CD14-positive monocyte (primary cell): Measurements from ENCODE around the gene RPS19. TPM values are rescaled to one million over a fixed set of nuclear protein-coding genes. Genes with fewer than 3 reads are reported as not detected.

ENCODE experiments used
- DNase-seq, 3 donors: peaks; one replicate each; pipeline ENCODE4 v3.0.0-alpha.2; 2011 to 2022
- H2AFZ ChIP-seq: 2 replicates; pipeline ENCODE4 v1.6.0; 2012; ENCODE audit warnings: mild to moderate bottlenecking, low read depth, low read length, inconsistent platforms; ENCODE audit not compliant: insufficient read depth, poor library complexity, severe bottlenecking
- H3K27ac ChIP-seq, 2 donors: 1 replicate in 1 of 2; 2 replicates in 1 of 2; pipeline ENCODE4 v1.5.1; 2012 to 2013; ENCODE audit warnings: low read length in 2 of 2, control low read depth in 1 of 2, inconsistent platforms in 1 of 2, low read depth in 1 of 2, mild to moderate bottlenecking in 1 of 2
- H3K27me3 ChIP-seq, 2 donors: one replicate each; pipeline versions ENCODE4 v1.6.0 to v1.6.1; 2011 to 2013; ENCODE audit warnings: low read length in 2 of 2; ENCODE audit not compliant: control insufficient read depth in 2 of 2, insufficient read depth in 2 of 2
- H3K36me3 ChIP-seq, 2 donors: replicated peaks in 1 of 2; 1 replicate in 1 of 2; 2 replicates in 1 of 2; pipeline versions ENCODE4 v1.5.1 to v1.6.1; 2012 to 2013; ENCODE audit warnings: low read length in 2 of 2, control low read depth in 1 of 2, inconsistent platforms in 1 of 2, mild to moderate bottlenecking in 1 of 2; ENCODE audit not compliant: insufficient read depth in 2 of 2, control insufficient read depth in 1 of 2
- H3K4me1 ChIP-seq, 2 donors: 1 replicate in 1 of 2; 2 replicates in 1 of 2; pipeline versions ENCODE4 v1.5.1 to v1.6.1; 2012 to 2013; ENCODE audit warnings: low read length in 2 of 2, control low read depth in 1 of 2, inconsistent platforms in 1 of 2, mild to moderate bottlenecking in 1 of 2, moderate library complexity in 1 of 2; ENCODE audit not compliant: insufficient read depth in 2 of 2, control insufficient read depth in 1 of 2
- H3K4me2 ChIP-seq: replicated peaks from 2 replicates; pipeline ENCODE3; 2012; ENCODE audit warnings: low read length, moderate library complexity, mild to moderate bottlenecking; ENCODE audit not compliant: poor library complexity, severe bottlenecking; ENCODE audit errors: extremely low read depth
- H3K4me3 ChIP-seq, 3 experiments: fragments of 200-600 bp in 1 of 3; sonication (generic) in 1 of 3; replicated peaks in 1 of 3; 1 replicate in 2 of 3; 2 replicates in 1 of 3; pipeline ENCODE4 v1.5.1; 2011 to 2013; ENCODE audit warnings: low read length in 3 of 3, mild to moderate bottlenecking in 3 of 3, control low read depth in 2 of 3, low read depth in 2 of 3, inconsistent platforms in 1 of 3, moderate library complexity in 1 of 3
- H3K79me2 ChIP-seq: 2 replicates; pipeline ENCODE4 v1.6.0; 2012; ENCODE audit warnings: mild to moderate bottlenecking, control low read depth, inconsistent platforms, low read length, moderate library complexity; ENCODE audit not compliant: insufficient read depth
- H3K9ac ChIP-seq: 2 replicates; pipeline ENCODE4 v1.6.0; 2017; ENCODE audit warnings: low read length, mild to moderate bottlenecking; ENCODE audit not compliant: insufficient read depth, poor library complexity, severe bottlenecking
- H3K9me3 ChIP-seq, 2 donors: replicated peaks in 1 of 2; 1 replicate in 1 of 2; 2 replicates in 1 of 2; pipeline versions ENCODE4 v1.5.1 to v1.6.1; 2012 to 2013; ENCODE audit warnings: low read length in 2 of 2, control low read depth in 1 of 2; ENCODE audit not compliant: control insufficient read depth in 1 of 2, insufficient read depth in 1 of 2
- H4K20me1 ChIP-seq: 2 replicates; pipeline ENCODE4 v1.6.0; 2012; ENCODE audit warnings: mild to moderate bottlenecking, low read length, control low read depth, moderate library complexity; ENCODE audit not compliant: insufficient read depth
- H3K27ac Mint-ChIP-seq, 7 donors: one replicate each; pipeline ENCODE4 v1.8.0; 2020; ENCODE audit warnings: mild to moderate bottlenecking in 7 of 7, mixed read lengths in 7 of 7, moderate library complexity in 6 of 7, inconsistent platforms in 2 of 7
- H3K27me3 Mint-ChIP-seq, 3 donors: one replicate each; pipeline ENCODE4 v1.8.0; 2021 to 2022; ENCODE audit warnings: low read depth in 3 of 3, mild to moderate bottlenecking in 3 of 3, mixed read lengths in 3 of 3, moderate library complexity in 3 of 3, inconsistent platforms in 1 of 3
- H3K36me3 Mint-ChIP-seq, 2 donors: one replicate each; pipeline ENCODE4 v1.8.0; 2020; ENCODE audit warnings: mixed read lengths in 2 of 2, inconsistent platforms in 1 of 2, mild to moderate bottlenecking in 1 of 2
- H3K4me1 Mint-ChIP-seq: one replicate; pipeline ENCODE4 v1.8.0; 2020; ENCODE audit warnings: mild to moderate bottlenecking, mixed read lengths
- H3K4me3 Mint-ChIP-seq, 2 donors: one replicate each; pipeline ENCODE4 v1.8.0; 2020; ENCODE audit warnings: mild to moderate bottlenecking in 2 of 2, mixed read lengths in 2 of 2, moderate library complexity in 1 of 2
- H3K9me3 Mint-ChIP-seq, 7 donors: one replicate each; pipeline ENCODE4 v1.8.0; 2020 to 2022; ENCODE audit warnings: mixed read lengths in 7 of 7, mild to moderate bottlenecking in 6 of 7, moderate library complexity in 6 of 7, inconsistent platforms in 2 of 7
- WGBS: methylation state at CpG from one replicate; pipeline ENCODE4 v1.1.5; 2013; ENCODE audit warnings: missing lambda C conversion rate; ENCODE audit not compliant: insufficient coverage; 5-methylcytosine and 5-hydroxymethylcytosine counted together
- intact Hi-C, 2 donors: fragments of 100-400 bp; cut with micrococcal nuclease; formaldehyde crosslinking; loops; one replicate each; pipeline versions ENCODE4 v1.15.0 to v1.15.1; 2023
- polyA plus RNA-seq, 3 donors: library from polyadenylated mRNA; depleted of rRNA in 1 of 3; unstranded in 2 of 3; stranded (reverse) in 1 of 3; fragments of 300-500 nt in 2 of 3; fragments of >200 nt in 1 of 3; fragmentation: Illumina TruSeq in 2 of 3; gene quantifications; 1 replicate in 2 of 3; 2 replicates in 1 of 3; pipeline ENCODE4 v1.2.3, GENCODE V29; 2012 to 2021
- TF ChIP-seq, protein P1 (sequence below): fragments of 200-600 bp; IDR thresholded peaks from one replicate; pipeline ENCODE4 v1.8.0; 2022; ENCODE audit warnings: antibody characterized with exemption, mild to moderate bottlenecking

The RPS19 gene
- polyA plus RNA-seq, 3 donors: 1,234 to 2,117 (median 1,424) TPM

DNA sequence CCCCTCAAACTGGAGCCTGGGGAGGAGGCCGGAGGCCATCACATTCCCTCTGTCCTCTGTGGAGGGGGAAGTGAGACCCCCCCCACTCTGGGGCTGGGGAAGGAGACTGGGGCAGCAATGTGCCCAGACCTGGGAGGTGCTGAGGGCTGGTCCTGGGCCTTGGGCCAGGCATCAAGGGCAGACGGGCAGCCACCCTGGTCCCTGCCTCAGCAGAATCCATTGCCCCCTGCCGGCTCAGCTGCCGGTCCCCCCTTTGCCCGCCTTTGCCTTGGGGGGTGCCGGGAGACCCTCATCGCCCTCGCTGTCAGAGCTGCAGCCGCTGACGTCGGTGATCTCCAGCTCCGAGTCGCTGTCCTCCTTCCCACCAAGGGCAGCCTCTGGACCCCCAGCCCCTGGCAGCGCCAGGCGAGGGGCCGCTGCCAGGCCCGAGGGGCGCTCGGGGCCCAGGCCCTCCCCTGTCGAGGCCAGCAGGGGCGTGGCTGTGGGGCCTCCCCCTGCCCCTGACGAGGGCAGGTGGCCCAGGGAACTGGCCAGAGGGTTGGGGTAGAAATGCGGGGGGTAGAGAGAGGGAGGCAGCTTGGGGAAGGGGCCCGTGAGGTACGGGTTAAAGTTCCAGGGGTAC is 48.0 kb downstream of the RPS19 start:
- peaks cover 45 to 48% of the 10 kb centered on the region in 2 donors for H3K36me3 ChIP-seq
- 95% methylated on average over 23 of the region's 25 CpGs for WGBS
- peaks cover 19% of the 10 kb centered on the region for H3K4me1 Mint-ChIP-seq
- no peak overlapping the region for H3K27ac Mint-ChIP-seq
- peaks cover 8 to 23% of the 10 kb centered on the region in 2 donors for H3K27me3 ChIP-seq
- H2AFZ ChIP-seq: no peak overlapping the region
- H3K4me2 ChIP-seq: no peak overlapping the region
- intact Hi-C loops: no loop called here
- H4K20me1 ChIP-seq: peaks cover 91% of the 10 kb centered on the region
- DNase-seq: no peak
- H3K9me3 ChIP-seq: peaks cover 0 to 5% of the 10 kb centered on the region in 2 donors
- H3K27ac ChIP-seq: no peak overlapping the region
- H3K4me1 ChIP-seq: no peaks in the 10 kb centered on the region
- no peak overlapping the region for H3K9ac ChIP-seq
- no peaks in the 10 kb centered on the region for H3K79me2 ChIP-seq
- H3K9me3 Mint-ChIP-seq: peaks cover 0 to 6% (median 0%) of the 10 kb centered on the region in 7 donors
- H3K36me3 Mint-ChIP-seq: peaks cover 46% of the 10 kb centered on the region in 2 donors
- H3K27me3 Mint-ChIP-seq: peaks cover 4 to 33% (median 30%) of the 10 kb centered on the region in 3 donors
- no peak overlapping the region for H3K4me3 Mint-ChIP-seq
- no peak overlapping the region for H3K4me3 ChIP-seq
- TF ChIP-seq, protein P1, sequence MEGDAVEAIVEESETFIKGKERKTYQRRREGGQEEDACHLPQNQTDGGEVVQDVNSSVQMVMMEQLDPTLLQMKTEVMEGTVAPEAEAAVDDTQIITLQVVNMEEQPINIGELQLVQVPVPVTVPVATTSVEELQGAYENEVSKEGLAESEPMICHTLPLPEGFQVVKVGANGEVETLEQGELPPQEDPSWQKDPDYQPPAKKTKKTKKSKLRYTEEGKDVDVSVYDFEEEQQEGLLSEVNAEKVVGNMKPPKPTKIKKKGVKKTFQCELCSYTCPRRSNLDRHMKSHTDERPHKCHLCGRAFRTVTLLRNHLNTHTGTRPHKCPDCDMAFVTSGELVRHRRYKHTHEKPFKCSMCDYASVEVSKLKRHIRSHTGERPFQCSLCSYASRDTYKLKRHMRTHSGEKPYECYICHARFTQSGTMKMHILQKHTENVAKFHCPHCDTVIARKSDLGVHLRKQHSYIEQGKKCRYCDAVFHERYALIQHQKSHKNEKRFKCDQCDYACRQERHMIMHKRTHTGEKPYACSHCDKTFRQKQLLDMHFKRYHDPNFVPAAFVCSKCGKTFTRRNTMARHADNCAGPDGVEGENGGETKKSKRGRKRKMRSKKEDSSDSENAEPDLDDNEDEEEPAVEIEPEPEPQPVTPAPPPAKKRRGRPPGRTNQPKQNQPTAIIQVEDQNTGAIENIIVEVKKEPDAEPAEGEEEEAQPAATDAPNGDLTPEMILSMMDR: no peak

DNA sequence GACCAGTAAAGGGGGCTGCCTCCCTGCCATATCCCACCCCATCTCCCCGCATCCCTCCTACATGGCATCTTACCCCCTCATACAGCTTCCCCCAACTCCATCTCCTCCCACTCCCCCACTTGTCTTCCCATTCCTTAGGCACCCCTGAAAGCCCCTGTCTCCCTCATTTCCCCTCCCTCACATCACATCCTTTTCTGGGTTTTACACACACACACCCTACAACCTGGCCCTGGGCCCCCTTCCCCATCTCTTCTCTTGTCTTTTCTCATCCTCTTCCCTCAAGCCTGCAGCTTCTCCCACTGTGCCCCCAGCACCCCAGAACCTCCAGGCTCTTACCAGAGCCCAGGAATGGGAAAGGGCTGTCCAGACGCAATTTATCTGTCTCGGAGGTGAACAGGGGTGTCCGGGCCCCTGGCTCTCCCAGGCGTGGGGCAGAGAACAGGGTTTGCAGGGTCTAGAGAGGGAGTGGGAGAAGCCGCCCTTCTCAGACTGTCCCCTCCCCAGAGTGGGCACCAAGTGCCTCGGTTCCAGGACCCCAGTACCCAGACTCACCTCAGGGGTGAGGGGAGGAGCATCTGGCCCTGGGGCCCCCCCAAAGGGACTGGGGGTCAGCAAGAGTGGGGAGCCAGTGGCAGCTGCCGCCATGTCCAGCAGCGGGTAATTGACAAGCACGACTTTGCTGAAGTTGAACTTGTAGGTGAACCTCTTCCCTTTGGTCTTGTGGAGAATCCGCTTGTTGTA is 48.8 kb downstream of the RPS19 start:
- TF ChIP-seq, protein P1: no peak
- no peak overlapping the region for H2AFZ ChIP-seq
- peaks cover 4 to 40% (median 36%) of the 10 kb centered on the region in 3 donors for H3K27me3 Mint-ChIP-seq
- H3K4me3 ChIP-seq: no peak overlapping the region
- intact Hi-C loops: no loop called here
- H3K27ac Mint-ChIP-seq: no peak overlapping the region
- peaks cover 38 to 39% of the 10 kb centered on the region in 2 donors for H3K36me3 Mint-ChIP-seq
- no peak overlapping the region for H3K4me3 Mint-ChIP-seq
- no peaks in the 10 kb centered on the region for H3K4me1 ChIP-seq
- peaks cover 19% of the 10 kb centered on the region for H3K4me1 Mint-ChIP-seq
- H3K9me3 Mint-ChIP-seq: peaks cover 0 to 4% (median 0%) of the 10 kb centered on the region in 7 donors
- no peak for DNase-seq
- H4K20me1 ChIP-seq: peaks cover 88% of the 10 kb centered on the region
- peaks cover 13 to 30% of the 10 kb centered on the region in 2 donors for H3K27me3 ChIP-seq
- WGBS: 92% methylated on average over 4 of the region's 11 CpGs
- H3K27ac ChIP-seq: no peak overlapping the region
- no peak overlapping the region for H3K9ac ChIP-seq
- no peaks in the 10 kb centered on the region for H3K79me2 ChIP-seq
- H3K36me3 ChIP-seq: peaks cover 37 to 41% of the 10 kb centered on the region in 2 donors
- no peak overlapping the region for H3K4me2 ChIP-seq
- H3K9me3 ChIP-seq: peaks cover 0 to 5% of the 10 kb centered on the region in 2 donors
